K562 (cell line): ENCODE data around the gene IFI27L2. TPM values are rescaled to one million over a fixed set of nuclear protein-coding genes. Genes with fewer than 3 reads are reported as not detected.
A peak's percentile ranks its signal among the peaks of the same experiment; 100 is the strongest.

ENCODE experiments used
- ATAC-seq: fragments of 200-7000 bp; cut with Tn5 transposase; 3 replicates; pipeline ENCODE4 v1.9.1; 2020; ENCODE audit warnings: moderate library complexity
- BruUV-seq: library from RNA; stranded (reverse); fragments of 400-500 nt; replicated peaks from 2 replicates; lab custom pipeline; 2021; lab: Mats Ljungman, UMichigan
- CTCF ChIA-PET: fragments of 300-600 bp; formaldehyde crosslinking; extraction: SDS; loops from one replicate; lab custom pipeline; 2021; ENCODE audit warnings: low intra/inter-chr PET ratio; lab: Yijun Ruan, JAX
- POLR2A ChIA-PET: fragments of 300-600, 350-650 bp; sonication (Branson Sonifier 250); formaldehyde crosslinking; extraction: SDS; loops from one replicate; lab custom pipeline; 2021; ENCODE audit warnings: antibody characterized with exemption, inconsistent platforms; lab: Yijun Ruan, JAX
- DNase-seq, 4 experiments: peaks; one replicate each; pipeline versions ENCODE4 v3.0.0 to v3.0.0-alpha.2; 2011 to 2018; ENCODE audit warnings: low spot score in 3 of 4, mixed read lengths in 3 of 4; ENCODE audit errors: extremely low read depth in 1 of 4
- FAIRE-seq: peaks from 2 replicates; lab custom pipeline; 2011; peaks lifted over from hg19 to GRCh38; lab: Jason Lieb, UNC
- H2AFZ ChIP-seq: 2 replicates; pipeline ENCODE4 v1.6.0; 2011; ENCODE audit warnings: low read depth, low read length, control low read depth, inconsistent platforms
- H3K27ac ChIP-seq: fragments of 200-600 bp; 3 replicates; pipeline ENCODE4 v1.8.0; 2011; ENCODE audit warnings: low read depth, mild to moderate bottlenecking, control low read depth, inconsistent platforms, low read length, moderate library complexity, mixed read lengths; ENCODE audit errors: extremely low read depth
- H3K27me3 ChIP-seq, 2 experiments: fragments of 300-600 bp in 1 of 2; 2 replicates in 1 of 2; 3 replicates in 1 of 2; pipeline versions ENCODE4 v1.6.0 to v1.8.0; 2011; ENCODE audit warnings: inconsistent platforms in 2 of 2, low read length in 2 of 2, mild to moderate bottlenecking in 1 of 2, mixed read lengths in 1 of 2, moderate library complexity in 1 of 2; ENCODE audit not compliant: control insufficient read depth in 2 of 2, insufficient read depth in 2 of 2
- H3K36me3 ChIP-seq: fragments of 300-600 bp; 3 replicates; pipeline ENCODE4 v1.8.0; 2011; ENCODE audit warnings: mild to moderate bottlenecking, low read length, inconsistent platforms; ENCODE audit not compliant: control insufficient read depth, insufficient read depth
- H3K4me1 ChIP-seq, 2 experiments: fragments of 200-600 bp in 1 of 2; replicated peaks in 1 of 2; 2 replicates in 1 of 2; 3 replicates in 1 of 2; pipeline versions ENCODE4 v1.5.1 to v1.8.0; 2011; ENCODE audit warnings: inconsistent platforms in 2 of 2, low read length in 2 of 2, mild to moderate bottlenecking in 1 of 2, mixed read lengths in 1 of 2, moderate library complexity in 1 of 2; ENCODE audit not compliant: control insufficient read depth in 2 of 2, insufficient read depth in 2 of 2
- H3K4me2 ChIP-seq: 2 replicates; pipeline ENCODE4 v1.6.1; 2011; ENCODE audit warnings: low read length, control low read depth, inconsistent platforms, mixed read lengths; ENCODE audit not compliant: insufficient read depth
- H3K4me3 ChIP-seq: fragments of 200-600 bp; sonication (generic), shearing (Covaris generic); 2 replicates; pipeline ENCODE4 v1.5.1; 2016; ENCODE audit warnings: control low read depth, inconsistent platforms
- H3K79me2 ChIP-seq: fragments of 200-600 bp; 3 replicates; pipeline ENCODE4 v1.8.0; 2011; ENCODE audit warnings: low read length, inconsistent platforms; ENCODE audit not compliant: control insufficient read depth, insufficient read depth
- H3K9ac ChIP-seq, 2 experiments: 2 replicates each; pipeline versions ENCODE4 v1.6.0 to v1.6.1; 2011; ENCODE audit warnings: low read depth in 2 of 2, low read length in 2 of 2, control low read depth in 1 of 2, inconsistent platforms in 1 of 2, mild to moderate bottlenecking in 1 of 2, mixed read lengths in 1 of 2; ENCODE audit not compliant: insufficient read depth in 1 of 2
- H3K9me1 ChIP-seq: one replicate; pipeline ENCODE4 v1.6.0; 2011; ENCODE audit warnings: inconsistent platforms, mild to moderate bottlenecking, low read length, moderate library complexity; ENCODE audit not compliant: control insufficient read depth, insufficient read depth
- H3K9me3 ChIP-seq: replicated peaks from 2 replicates; pipeline ENCODE4 v1.5.1; 2011; ENCODE audit warnings: low read depth, low read length, inconsistent platforms; ENCODE audit not compliant: control insufficient read depth, insufficient read depth
- H4K20me1 ChIP-seq: replicated peaks from 2 replicates; pipeline ENCODE4 v1.6.1; 2011; ENCODE audit warnings: low read length, inconsistent platforms, mixed read lengths; ENCODE audit not compliant: control insufficient read depth, insufficient read depth
- BCOR ChIP-seq: fragments of 450-650 bp; IDR thresholded peaks from 2 replicates; pipeline ENCODE4 v1.6.1; 2016
- CBX1 ChIP-seq: sonication (generic); IDR thresholded peaks from 2 replicates; pipeline ENCODE4 v1.6.1; 2016; ENCODE audit warnings: antibody characterized with exemption, low read depth, mild to moderate bottlenecking
- CBX5 ChIP-seq: IDR thresholded peaks from 2 replicates; pipeline ENCODE4 v1.6.1; 2014; ENCODE audit warnings: low read depth, borderline replicate concordance
- CREB1 ChIP-seq, 2 experiments: sonication (generic) in 1 of 2; formaldehyde crosslinking in 1 of 2; IDR thresholded peaks; 2 replicates each; pipeline versions ENCODE4 v1.6.1 to v1.8.0; 2012 to 2022; ENCODE audit warnings: inconsistent platforms in 1 of 2, mild to moderate bottlenecking in 1 of 2, missing genetic modification reagents in 1 of 2, moderate library complexity in 1 of 2
- ETV1 ChIP-seq: fragments of 450-650 bp; conservative IDR thresholded peaks from 2 replicates; pipeline ENCODE4 v1.6.1; 2016; ENCODE audit warnings: missing genetic modification characterization, control low read depth, low read depth, missing compliant biosample characterization
- HES1 ChIP-seq: fragments of 450-650 bp; IDR thresholded peaks from 2 replicates; pipeline ENCODE4 v1.6.1; 2016; ENCODE audit warnings: low read depth, mild to moderate bottlenecking, moderate library complexity
- MNT ChIP-seq, 2 experiments: fragments of 450-650 bp; conservative IDR thresholded peaks; 2 replicates each; pipeline ENCODE4 v1.6.1; 2017; ENCODE audit warnings: mild to moderate bottlenecking in 2 of 2, moderate library complexity in 2 of 2
- POLR2H ChIP-seq: IDR thresholded peaks from 2 replicates; pipeline ENCODE4 v1.6.1; 2016; ENCODE audit warnings: missing genetic modification characterization, low read depth, mild to moderate bottlenecking, control low read depth, missing compliant biosample characterization, moderate library complexity
- RBFOX2 ChIP-seq: fragments of 200-400 bp; formaldehyde crosslinking; IDR thresholded peaks from 2 replicates; pipeline ENCODE4 v1.6.1; 2017; ENCODE audit warnings: low read depth, mild to moderate bottlenecking, low read length, moderate library complexity
- RREB1 ChIP-seq: fragments of 250-450 bp; sonication (Bioruptor Pico); IDR thresholded peaks from 2 replicates; pipeline ENCODE4 v1.4.0; 2020
- SAFB ChIP-seq: fragments of 200-400 bp; formaldehyde crosslinking; IDR thresholded peaks from 2 replicates; pipeline ENCODE4 v1.6.1; 2017; ENCODE audit warnings: low read depth, low read length, borderline replicate concordance
- SP1 ChIP-seq: sonication (generic); formaldehyde crosslinking; IDR thresholded peaks from 2 replicates; pipeline ENCODE4 v1.8.1; 2022; ENCODE audit warnings: mild to moderate bottlenecking, missing genetic modification reagents
- SRSF3 ChIP-seq: fragments of 200-400 bp; formaldehyde crosslinking; IDR thresholded peaks from 2 replicates; pipeline ENCODE4 v1.6.1; 2016; ENCODE audit warnings: mild to moderate bottlenecking, low read length, moderate library complexity; ENCODE audit not compliant: insufficient read depth
- TARDBP ChIP-seq: fragments of 450-650 bp; IDR thresholded peaks from 2 replicates; pipeline ENCODE4 v1.6.1; 2016
- ZFP36 ChIP-seq: fragments of 150-350 bp; IDR thresholded peaks from 2 replicates; pipeline ENCODE4 v1.6.1; 2018; ENCODE audit warnings: low read length, low read depth; ENCODE audit not compliant: partially characterized antibody
- ZNF79 ChIP-seq: fragments of 250-450 bp; sonication (Bioruptor Pico); IDR thresholded peaks from 2 replicates; pipeline ENCODE4 v1.4.0; 2020; ENCODE audit warnings: low read depth, mild to moderate bottlenecking, moderate library complexity
- whole genome bisulfite sequencing: fragments of 100-300 bp; shearing (Covaris generic); methylation state at CpG from one replicate; pipeline ENCODE4 v1.1.6; 2016; ENCODE audit warnings: low coverage, mixed read lengths; ENCODE audit not compliant: insufficient coverage; ENCODE audit errors: missing lambda C conversion rate; 5-methylcytosine and 5-hydroxymethylcytosine counted together
- in situ Hi-C: fragments of 300-500 bp; cut with MboI; formaldehyde crosslinking; loops from 4 replicates; pipeline ENCODE4 v1.15.0; 2018; ENCODE audit warnings: inconsistent platforms, mixed read lengths
- intact Hi-C: fragments of 100-400 bp; cut with micrococcal nuclease; formaldehyde crosslinking; loops from 2 replicates; pipeline ENCODE4 v1.14.2; 2022
- polyA plus RNA-seq, 8 experiments: library from polyadenylated mRNA; depleted of rRNA in 4 of 8; stranded (reverse) in 5 of 8; unstranded in 3 of 8; fragments of >200 nt; fragmentation: Nextera tagmentation in 2 of 8; fragmentation: Illumina TruSeq in 1 of 8; extraction: Ambion mirVana in 2 of 8; extraction: Trizol in 1 of 8; gene quantifications; 2 replicates each; pipeline versions ENCODE4 v1.2.1 to v1.2.3, GENCODE V29; 2011 to 2014; ENCODE audit warnings: inconsistent platforms in 1 of 8, missing spikeins in 1 of 8
- total RNA-seq, 7 experiments: library from RNA; depleted of rRNA in 6 of 7; stranded (reverse); fragments of >200 nt in 6 of 7; fragmentation: Illumina TruSeq in 2 of 7; extraction: Trizol in 2 of 7; gene quantifications; 2 replicates each; pipeline versions ENCODE4 v1.2.1 to v1.2.3, GENCODE V29; 2011 to 2021; ENCODE audit warnings: low replicate concordance in 1 of 7

IFI27L2 gene
- total and polyA plus RNA-seq, 9 of the 15 experiments (the other 6 are each of a cell fraction or from before 2014, with no cell fraction given), result 1.0 to 9.3 (median 4.1) TPM

GRCh38 chr14:94077823-94078222 lies 51.6 kb downstream of the IFI27L2 start:
- Histone ChIP-seq H3K27ac (no peak overlapping the region), H3K4me1 (peaks cover 8 to 15% of the 10 kb centered on the region in 2 experiments; a peak in 4 of 5 replicates), H4K20me1 (peaks cover 9% of the 10 kb centered on the region), H3K4me3 (peak overlapping the region; percentile 88; the same call in 1 of the 2 replicates), H3K27me3 (no peaks in the 10 kb centered on the region), H3K79me2 (peaks cover 98% of the 10 kb centered on the region), H3K36me3 (peaks cover 34% of the 10 kb centered on the region), H3K4me2 (peak overlapping the region; percentile 92), H3K9me3 (no peaks in the 10 kb centered on the region; the same call in 1 of the 2 replicates), H2AFZ (no peak overlapping the region), H3K9me1 (no peaks in the 10 kb centered on the region), H3K9ac (no peak overlapping the region; a peak in 1 of 4 replicates)
- WGBS, result 48% methylated on average over 5 of the region's 5 CpGs
- ChIA-PET POLR2A (no interaction called here), CTCF (no interaction called here)
- FAIRE-seq (no peak), ATAC-seq (no peak), DNase-seq (no peak)
- intact Hi-C loops (no loop called here), in situ Hi-C loops (no loop called here)
- BruUV-seq, result no TSS peak
- TF ChIP-seq SP1 (CRISPR knock-in tag) (no peak), POLR2H (tag) (0 out of 2 replicates have a peak, but pooled peaks have one; percentile 5), SAFB (no peak), ZFP36 (no peak), RREB1 (no peak), ZNF79 (CRISPR knock-in tag) (no peak), MNT (conservative IDR thresholded peaks at IDR 0.05) (0 out of 4 replicates have a peak, but pooled peaks of 1 of the 2 experiments have one; percentile 5), TARDBP (no peak), HES1 (no peak), SRSF3 (no peak), CBX5 (no peak), CREB1 (IDR thresholded peaks at IDR 0.05) (no peak), CREB1 (CRISPR knock-in tag; IDR thresholded peaks at IDR 0.05) (no peak), ETV1 (no peak), CBX1 (no peak), RBFOX2 (peak; percentile 20; the same call in 1 of the 2 replicates), BCOR (no peak)
